HG03469 (cell line): ENCODE measurements around the gene TCIRG1.

Experiments used
- ATAC-seq: cut with Tn5 transposase; IDR thresholded peaks from one replicate; pipeline ENCODE4 v1.9.1; 2021; ENCODE audit warnings: mild to moderate bottlenecking, moderate library complexity, moderate number of reproducible peaks; ENCODE audit not compliant: unreplicated experiment

Gene TCIRG1

DNA sequence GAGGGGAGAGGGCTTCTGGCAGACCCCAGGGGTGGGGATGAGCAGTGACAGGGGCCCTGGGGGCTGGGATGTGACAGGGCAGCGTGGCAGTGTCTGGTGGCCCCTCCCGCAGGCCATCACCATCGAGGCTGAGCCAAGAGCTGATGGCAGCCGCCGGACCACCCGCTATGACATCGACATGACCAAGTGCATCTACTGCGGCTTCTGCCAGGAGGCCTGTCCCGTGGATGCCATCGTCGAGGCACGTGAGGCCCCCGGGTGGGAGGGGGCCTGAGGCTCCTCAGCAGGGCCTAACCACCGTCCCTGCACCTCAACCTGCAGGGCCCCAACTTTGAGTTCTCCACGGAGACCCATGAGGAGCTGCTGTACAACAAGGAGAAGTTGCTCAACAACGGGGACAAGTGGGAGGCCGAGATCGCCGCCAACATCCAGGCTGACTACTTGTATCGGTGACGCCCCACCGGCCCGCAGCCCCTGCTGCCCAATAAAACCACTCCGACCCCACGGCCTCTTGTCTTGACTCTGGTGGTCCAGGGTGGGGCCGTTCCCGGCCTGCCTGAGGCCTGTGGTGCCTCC lies 2.6 kb upstream of the TCIRG1 start:
- ATAC-seq: no peak

DNA sequence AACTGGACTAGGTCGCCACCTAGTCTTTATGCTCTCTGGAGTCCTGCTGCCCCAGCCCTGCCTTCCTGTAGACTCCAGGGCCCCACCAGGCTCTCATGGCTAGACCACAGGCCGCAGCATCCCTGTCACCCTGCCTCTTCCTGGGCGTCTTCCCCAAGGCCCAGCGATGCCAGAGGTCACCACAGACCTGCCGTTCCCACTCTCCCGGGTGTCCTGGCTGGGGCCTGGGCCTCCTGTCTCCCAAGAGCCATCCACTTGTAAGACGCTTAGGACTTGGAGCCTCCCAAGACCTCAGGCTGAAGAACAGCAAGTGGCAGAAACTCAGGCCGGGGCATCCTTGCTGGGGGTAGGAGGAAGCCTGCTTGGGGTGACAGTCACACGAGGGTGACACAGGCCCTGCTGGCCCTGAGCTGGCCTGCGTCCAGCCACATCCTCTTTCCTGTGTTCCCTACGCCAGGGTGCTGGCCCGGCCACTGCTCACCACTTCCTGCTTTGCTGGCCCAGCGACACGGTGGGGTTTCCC lies 2.0 kb upstream of the TCIRG1 start:
- ATAC-seq: no peak

DNA sequence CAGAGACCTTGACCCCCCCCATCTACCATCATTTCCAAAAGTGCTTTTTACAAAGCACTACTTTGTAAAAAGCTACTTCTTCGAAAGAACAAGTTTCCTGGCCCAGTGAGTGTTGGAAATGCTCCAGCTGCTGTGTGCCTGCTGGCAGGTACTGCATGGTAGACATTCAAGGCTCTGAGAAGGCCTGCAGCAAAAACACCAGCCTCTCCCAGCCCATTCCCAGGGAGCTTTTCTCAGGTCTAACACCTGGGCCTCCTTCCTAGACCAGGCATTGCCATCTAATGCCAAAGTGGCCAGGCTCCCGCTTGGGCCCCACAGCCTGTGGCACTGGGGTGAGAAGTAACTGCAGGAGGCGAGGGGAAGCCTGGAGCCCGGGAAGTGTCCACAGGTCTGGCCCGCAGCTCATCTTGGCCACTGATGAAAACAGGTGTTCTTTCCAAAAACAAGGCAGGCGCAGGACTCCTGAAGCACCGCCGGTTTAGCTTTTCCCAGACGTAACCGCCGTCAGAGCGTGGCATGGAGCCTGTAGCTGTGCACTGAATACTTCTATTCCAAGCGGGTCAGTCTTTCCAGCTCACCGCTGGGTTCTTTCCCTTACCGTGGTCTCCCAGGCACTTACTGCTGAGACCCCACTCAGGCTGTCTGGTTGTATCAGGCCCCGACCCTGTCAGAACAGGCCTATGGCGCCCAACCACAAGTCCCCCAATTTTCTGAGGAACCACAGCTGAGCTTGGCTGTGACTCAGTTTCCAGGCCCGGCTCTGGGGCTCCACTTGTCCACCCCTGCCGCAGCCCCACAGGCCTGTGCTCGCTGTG lies 1.2 kb upstream of the TCIRG1 start:
- ATAC-seq: no peak

DNA sequence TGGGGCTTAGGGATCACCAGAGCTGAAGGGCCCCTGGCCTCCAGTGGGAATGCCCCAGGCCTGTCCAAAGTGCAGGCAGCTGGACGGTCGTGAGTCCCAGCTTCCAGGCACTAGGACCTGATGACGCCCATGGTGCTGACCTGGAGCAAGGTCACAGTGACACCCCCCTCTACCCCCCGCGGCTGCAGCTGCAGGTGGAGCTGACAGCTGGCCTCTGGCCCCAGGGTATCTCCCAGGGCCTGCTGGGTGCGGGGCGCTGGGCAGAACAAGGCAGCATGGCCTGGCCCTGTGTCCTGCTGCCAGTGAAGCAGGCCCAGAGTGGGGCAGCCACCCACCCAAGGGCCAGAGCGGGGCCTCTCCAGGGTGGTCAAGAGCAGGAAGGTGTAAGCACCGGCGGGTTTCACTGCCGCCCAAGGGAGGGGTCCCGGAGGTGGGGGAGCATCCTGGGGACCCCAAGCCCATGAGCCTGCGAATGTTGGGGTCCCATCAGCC lies 553 bp upstream of the TCIRG1 start:
- no peak for ATAC-seq

- no peak for ATAC-seq
These were observed 781 bp downstream of the TCIRG1 start for GRCh38 chr11:68039526-68040086.

DNA sequence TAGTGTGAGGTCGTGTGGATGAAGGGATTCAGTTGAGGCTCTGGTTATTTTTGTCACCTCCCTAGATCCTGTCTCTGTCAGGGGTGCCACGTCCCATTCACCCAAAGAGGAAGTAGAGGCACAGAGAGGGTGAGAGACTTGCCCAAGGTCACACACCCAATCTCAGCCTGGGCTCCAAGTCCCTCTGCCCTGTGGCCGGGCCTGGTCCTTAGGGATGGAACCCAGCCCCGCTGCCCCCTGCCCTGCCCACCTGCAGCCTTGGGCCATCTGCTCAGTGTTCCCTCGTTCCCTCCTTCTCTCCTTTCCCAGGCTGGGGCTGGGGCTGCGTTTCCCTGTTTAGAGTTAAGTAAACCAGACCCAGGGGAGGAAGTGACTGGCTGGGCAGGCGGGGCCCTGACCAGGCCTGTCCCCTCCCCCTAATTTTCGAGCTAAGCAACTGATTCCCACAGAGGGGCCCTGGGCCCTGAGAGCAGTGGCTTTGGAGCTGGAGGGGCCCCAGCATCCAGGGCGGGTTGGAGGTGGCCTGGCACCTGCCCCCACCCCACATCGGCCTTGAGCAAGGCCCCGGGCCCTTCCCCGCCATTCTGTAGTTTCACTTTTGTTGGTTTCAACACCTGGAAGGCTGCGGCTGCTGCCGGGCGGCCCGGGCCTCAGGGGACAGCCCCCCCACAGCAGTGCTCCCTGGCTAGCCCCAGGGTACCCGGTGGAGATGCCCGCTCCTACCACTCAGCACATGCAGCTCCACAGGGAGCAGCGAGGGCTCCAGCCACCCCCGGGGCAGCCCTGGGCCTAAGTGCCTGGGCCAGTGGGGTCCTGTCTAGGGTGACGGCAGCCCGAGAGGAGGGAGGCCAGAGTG lies 1.5 kb downstream of the TCIRG1 start:
- no peak for ATAC-seq

GRCh38 chr11:68040957-68041591 lies 2.2 kb downstream of the TCIRG1 start:
- no peak for ATAC-seq

- ATAC-seq: no peak
These were observed 2.9 kb downstream of the TCIRG1 start for GRCh38 chr11:68041617-68042218.

DNA sequence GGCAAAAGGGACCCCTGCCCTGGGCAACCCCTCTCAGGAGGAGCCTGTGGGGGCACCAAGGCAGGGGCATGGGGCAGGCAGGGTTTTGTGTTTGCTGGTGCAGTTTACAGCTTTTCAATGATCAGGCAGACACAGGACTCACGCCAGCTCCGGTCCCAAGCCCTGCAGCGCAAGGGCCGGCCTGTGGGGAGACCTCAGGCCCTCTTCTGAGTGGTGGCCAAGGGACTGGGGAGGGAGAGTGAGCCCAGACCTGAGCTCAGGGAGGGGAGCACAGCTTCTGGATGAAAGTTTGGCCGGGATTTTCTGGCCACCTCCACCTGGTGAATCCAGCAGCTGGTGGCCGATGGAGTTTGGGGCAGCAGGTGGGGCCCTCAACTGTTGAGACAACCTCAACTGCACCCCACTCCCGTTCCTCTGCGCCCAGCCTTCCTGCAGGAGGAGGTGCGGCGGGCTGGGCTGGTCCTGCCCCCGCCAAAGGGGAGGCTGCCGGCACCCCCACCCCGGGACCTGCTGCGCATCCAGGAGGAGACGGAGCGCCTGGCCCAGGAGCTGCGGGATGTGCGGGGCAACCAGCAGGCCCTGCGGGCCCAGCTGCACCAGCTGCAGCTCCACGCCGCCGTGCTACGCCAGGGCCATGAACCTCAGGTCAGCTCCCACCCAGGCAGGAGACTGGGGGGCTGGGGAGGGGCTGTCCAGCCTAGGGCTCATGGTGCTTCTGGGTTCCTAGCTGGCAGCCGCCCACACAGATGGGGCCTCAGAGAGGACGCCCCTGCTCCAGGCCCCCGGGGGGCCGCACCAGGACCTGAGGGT lies 3.6 kb downstream of the TCIRG1 start:
- ATAC-seq: no peak

DNA sequence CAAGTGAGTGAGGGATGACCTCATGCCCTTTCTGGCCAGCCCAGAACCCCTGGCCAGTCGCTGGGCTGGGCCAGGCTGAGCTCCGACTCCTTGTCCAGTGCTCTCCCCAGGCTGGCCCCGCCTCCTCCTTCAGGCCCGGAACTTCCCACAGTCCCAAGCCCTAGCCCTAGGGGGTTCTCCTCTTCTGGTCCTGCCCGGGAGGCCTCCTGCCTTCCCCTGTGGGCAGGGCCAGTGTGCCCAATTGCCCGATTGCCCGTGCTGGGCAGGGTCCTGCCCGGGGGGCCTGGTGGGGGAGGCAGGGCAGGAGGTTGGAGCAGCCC lies 4.2 kb downstream of the TCIRG1 start:
- ATAC-seq: no peak

DNA sequence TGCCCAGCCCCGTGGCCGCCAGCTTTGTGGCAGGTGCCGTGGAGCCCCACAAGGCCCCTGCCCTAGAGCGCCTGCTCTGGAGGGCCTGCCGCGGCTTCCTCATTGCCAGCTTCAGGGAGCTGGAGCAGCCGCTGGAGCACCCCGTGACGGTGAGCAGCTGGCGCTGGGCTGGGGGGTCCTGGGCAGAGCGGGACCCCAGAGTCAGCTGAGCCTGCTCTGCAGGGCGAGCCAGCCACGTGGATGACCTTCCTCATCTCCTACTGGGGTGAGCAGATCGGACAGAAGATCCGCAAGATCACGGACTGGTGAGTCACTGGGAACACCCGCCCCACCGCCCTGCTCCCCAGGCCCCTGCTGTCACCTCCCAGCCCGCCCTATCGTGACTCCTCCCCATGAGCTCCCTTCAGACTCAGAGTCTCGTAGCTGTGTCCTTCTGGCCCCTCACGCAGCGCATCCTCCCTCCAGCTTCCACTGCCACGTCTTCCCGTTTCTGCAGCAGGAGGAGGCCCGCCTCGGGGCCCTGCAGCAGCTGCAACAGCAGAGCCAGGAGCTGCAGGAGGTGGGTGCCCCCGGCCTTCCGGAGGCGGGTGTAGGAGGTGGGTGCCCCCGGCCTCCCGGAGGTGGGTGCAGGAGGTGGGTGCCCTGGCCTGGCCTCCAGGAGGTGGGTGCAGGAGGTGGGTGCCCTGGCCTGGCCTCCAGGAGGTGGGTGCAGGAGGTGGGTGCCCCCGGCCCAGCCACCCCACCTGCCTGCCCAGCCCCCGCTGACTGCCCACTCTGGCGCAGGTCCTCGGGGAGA lies 4.7 kb downstream of the TCIRG1 start:
- ATAC-seq: no peak

- ATAC-seq: no peak
These were observed 5.5 kb downstream of the TCIRG1 start for GRCh38 chr11:68044145-68044813.

- ATAC-seq: no peak
These were observed 6.1 kb downstream of the TCIRG1 start for GRCh38 chr11:68044898-68045351.

GRCh38 chr11:68047437-68048290 lies 8.8 kb downstream of the TCIRG1 start:
- ATAC-seq: no peak

- ATAC-seq: no peak
These were observed 10.1 kb downstream of the TCIRG1 start for GRCh38 chr11:68048681-68049508.
